Measurements from ENCODE around the gene SYNE3.

Gene SYNE3, protein sequence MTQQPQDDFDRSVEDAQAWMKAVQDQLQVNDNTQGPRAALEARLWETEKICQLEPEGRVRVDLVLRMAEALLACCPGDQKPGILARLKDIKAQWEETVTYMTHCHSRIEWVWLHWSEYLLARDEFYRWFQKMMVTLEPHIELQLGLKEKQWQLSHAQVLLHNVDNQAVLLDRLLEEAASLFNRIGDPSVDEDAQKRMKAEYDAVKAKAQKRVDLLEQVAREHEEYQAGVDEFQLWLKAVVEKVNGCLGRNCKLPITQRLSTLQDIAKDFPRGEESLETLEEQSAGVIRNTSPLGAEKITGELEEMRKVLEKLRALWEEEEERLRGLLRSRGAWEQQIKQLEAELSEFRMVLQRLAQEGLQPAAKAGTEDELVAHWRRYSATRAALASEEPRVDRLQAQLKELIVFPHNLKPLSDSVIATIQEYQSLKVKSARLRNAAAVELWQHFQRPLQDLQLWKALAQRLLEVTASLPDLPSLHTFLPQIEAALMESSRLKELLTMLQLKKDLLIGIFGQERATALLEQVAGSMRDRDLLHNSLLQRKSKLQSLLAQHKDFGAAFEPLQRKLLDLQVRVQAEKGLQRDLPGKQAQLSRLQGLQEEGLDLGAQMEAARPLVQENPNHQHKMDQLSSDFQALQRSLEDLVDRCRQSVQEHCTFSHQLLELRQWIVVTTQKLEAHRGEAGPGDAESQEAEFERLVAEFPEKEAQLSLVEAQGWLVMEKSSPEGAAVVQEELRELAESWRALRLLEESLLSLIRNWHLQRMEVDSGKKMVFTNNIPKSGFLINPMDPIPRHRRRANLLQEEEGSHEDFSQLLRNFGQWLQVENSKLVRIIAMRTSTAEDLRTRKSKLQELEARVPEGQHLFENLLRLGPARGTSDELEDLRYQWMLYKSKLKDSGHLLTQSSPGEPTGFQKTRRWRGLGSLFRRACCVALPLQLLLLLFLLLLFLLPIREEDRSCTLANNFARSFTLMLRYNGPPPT

DNA sequence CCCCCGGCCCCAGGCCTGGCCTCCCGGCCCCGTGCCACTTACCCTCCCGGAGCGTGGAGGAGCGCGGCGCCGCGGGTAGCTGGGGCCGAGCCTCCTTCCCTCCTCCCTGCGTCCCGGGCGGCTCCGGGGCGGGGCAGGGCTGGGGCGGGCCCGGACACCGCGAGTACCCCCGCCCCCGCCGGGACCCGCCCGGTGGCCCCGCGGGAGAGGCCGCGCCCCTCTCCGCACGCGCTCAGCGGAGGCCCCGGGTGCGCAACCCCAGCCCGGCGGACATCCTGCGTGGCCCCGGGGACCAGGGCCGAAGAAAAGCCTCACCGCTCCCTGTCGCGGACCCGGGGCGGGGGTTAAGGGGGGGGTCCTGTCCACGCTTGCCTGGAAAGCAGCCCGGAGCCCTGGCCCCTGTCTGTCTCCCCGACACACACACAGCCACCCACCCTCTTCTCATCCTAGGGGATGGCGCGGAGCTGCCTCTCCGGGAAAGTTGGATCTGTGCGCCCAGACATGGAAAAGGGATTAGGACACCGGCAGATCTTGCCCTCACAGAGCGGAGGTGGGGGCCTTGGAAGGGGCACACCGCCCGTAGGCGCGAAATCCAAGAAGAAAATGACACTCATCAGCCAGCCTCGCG is at the start of gene SYNE3:
TSS of gene SYNE3 (minus strand) at position 97 of the 628 bp plus-strand sequence. CDS start 40,829 bp downstream, outside the sequence.
- DNase-seq (ENCODE audit: low read depth): no peak
- peak within 1 kb of the TSS; percentile 69 for H3K4me3 ChIP-seq (ENCODE audit: low read length)

DNA sequence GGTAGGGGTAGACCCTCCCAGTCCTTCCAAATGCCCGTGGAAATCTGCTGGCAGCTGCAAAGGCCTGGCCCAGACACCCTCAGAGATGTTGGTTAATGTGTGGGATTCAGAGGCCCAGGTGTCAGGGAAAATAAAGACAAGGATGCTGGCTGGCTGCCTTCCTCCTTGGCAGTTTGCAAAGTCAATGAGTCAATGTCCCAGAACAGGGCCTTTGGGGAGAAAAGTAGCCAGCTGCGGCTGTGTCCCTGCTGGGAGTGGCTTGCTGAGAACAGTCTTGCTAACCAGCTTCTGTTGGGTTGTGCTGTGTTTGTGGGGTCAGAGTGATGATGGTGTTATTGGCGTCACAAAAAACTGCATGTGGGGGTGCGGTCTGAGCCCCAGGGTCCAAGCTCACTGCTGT is 47.6 kb upstream of the SYNE3 start:
- peak; percentile 29 for DNase-seq (ENCODE audit: low read depth)
- TF ChIP-seq, protein P1, sequence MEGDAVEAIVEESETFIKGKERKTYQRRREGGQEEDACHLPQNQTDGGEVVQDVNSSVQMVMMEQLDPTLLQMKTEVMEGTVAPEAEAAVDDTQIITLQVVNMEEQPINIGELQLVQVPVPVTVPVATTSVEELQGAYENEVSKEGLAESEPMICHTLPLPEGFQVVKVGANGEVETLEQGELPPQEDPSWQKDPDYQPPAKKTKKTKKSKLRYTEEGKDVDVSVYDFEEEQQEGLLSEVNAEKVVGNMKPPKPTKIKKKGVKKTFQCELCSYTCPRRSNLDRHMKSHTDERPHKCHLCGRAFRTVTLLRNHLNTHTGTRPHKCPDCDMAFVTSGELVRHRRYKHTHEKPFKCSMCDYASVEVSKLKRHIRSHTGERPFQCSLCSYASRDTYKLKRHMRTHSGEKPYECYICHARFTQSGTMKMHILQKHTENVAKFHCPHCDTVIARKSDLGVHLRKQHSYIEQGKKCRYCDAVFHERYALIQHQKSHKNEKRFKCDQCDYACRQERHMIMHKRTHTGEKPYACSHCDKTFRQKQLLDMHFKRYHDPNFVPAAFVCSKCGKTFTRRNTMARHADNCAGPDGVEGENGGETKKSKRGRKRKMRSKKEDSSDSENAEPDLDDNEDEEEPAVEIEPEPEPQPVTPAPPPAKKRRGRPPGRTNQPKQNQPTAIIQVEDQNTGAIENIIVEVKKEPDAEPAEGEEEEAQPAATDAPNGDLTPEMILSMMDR (conservative IDR thresholded peaks at IDR 0.05; ENCODE audit: low read length): no peak
- no peak overlapping the region for H3K4me3 ChIP-seq (ENCODE audit: low read length)

More for the DNA sequence above, at the start of gene SYNE3:
- TF ChIP-seq, protein P1 (conservative IDR thresholded peaks at IDR 0.05; ENCODE audit: low read length): no peak

DNA sequence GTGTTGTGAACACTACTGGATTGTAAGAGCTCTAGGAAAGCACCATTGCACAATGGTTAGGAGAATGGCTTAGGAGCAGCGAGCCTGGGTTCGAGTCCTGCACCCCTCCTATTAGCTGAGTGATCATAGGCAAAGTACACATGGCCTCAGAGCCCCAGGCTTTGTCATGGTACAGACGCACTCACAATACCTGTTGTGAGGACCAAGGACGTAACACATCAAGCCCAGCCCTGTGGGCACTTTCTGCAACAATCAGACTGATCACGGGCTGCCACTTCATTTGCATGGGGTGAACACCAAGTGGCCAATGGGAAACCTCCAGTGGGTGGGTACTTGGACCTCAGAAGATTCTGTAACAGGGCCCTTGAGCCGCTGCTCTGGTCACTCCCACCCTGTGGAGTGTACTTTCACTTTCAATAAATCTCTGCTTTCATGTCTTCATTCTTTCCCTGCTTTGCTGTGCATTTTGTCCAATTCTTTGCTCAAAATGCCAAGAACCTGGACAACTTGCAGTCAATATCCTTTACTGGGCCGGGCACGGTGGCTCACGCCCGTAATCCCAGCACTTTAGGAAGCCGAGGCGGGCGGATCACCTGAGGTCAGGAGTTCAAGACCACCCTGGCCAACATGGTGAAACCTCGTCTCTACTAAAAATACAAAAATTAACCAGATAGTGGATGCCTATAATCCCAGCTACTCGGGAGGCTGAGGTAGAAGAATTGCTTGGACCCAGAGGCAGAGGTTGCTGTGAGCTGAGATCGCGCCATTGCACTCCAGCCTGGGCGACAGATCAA is 46.6 kb upstream of the SYNE3 start:
- peak; percentile 15 for DNase-seq (ENCODE audit: low read depth)
- TF ChIP-seq, protein P1 (conservative IDR thresholded peaks at IDR 0.05; ENCODE audit: low read length): no peak
- peak overlapping the region; percentile 6 for H3K4me3 ChIP-seq (ENCODE audit: low read length)

DNA sequence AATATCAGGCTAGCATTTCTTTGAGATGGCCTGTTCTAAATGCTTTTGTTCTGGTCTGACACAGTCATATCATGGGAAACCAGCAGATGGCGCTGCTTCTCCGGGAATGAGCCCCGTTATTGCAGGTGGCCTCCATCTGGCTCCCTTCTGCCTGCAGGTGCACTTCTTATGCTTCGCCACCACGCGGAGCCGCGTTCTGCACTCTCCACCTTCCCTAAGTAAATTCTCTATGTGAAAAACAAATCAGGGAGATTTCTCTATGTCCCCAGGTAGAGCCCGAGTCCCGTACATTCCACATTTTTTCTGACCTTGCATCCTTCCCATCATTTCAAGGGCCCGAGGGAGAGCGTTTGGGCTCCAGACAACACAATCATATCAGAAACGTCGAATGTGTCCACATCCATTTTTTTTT is 44.6 kb upstream of the SYNE3 start:
- H3K4me3 ChIP-seq (ENCODE audit: low read length): no peak overlapping the region
- peak; percentile 74 for DNase-seq (ENCODE audit: low read depth)
- TF ChIP-seq, protein P1 (conservative IDR thresholded peaks at IDR 0.05; ENCODE audit: low read length): peak; percentile 94

DNA sequence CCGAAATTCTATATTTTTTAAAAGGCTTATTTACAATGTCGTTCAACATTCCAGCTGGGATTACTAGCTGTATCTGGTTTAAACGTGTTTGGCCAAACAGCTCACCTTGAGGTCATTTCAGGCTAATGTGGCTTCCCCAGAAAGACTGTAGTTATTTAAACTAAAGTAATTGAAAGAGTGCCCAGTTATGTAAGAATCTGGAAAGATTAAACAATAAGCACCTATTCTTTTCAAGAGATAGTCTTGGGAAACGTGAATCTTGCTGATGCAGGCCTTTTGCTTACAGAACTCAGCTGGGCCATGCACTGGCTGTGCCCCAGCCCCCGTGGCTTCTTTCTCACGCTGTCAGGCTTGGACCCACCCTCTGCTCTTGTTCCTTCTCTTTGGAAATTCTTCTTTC is 42.8 kb upstream of the SYNE3 start:
- H3K4me3 ChIP-seq (ENCODE audit: low read length): no peak overlapping the region
- DNase-seq (ENCODE audit: low read depth): no peak
- TF ChIP-seq, protein P1 (conservative IDR thresholded peaks at IDR 0.05; ENCODE audit: low read length): no peak

DNA sequence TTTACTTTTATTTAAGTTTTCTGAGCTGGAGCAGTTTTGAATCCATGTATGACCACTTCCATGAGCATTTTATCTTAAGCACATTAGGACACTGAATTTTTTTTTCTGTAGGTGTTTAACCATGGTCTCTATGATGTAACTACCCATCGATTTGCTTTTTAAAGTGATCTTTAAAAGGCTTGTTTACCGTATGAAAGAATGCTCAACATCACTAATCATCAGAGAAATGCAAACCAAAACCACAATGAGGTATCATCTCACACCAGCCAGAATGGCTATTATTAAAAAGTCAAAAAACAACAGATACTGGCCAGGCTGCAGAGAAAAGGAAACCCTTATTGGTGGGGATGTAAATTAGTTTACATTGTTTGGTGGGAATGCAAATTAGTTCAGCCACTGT is 41.4 kb upstream of the SYNE3 start:
- TF ChIP-seq, protein P1 (conservative IDR thresholded peaks at IDR 0.05; ENCODE audit: low read length): no peak
- H3K4me3 ChIP-seq (ENCODE audit: low read length): no peak overlapping the region
- DNase-seq (ENCODE audit: low read depth): no peak
